AML-193 (cell line): ENCODE results near the gene NUBPL.
"Not testable (repeated sequence)": the region's sequence is repeated elsewhere in the genome, so short reads cannot be mapped to it uniquely, and the experiment has no call there.

ENCODE experiments used
- DNase-seq, 2 experiments: peaks; one replicate each; lab custom pipeline; 2025; lab: John Stamatoyannopoulos, UW

The NUBPL gene

GRCh38 chr14:31880935-31881334 lies 319.7 kb downstream of the NUBPL start:
- no peak for DNase-seq

GRCh38 chr14:31881531-31882310 lies 320.5 kb downstream of the NUBPL start:
- DNase-seq: no peak

GRCh38 chr14:31884238-31884637 lies 323.0 kb downstream of the NUBPL start:
- no peak for DNase-seq

- DNase-seq: no peak
Observed at GRCh38 chr14:31884776-31885379, 323.7 kb downstream of the NUBPL start.

- DNase-seq: no peak
Observed at GRCh38 chr14:31886156-31886835, 325.1 kb downstream of the NUBPL start.

- DNase-seq: no peak
Observed at GRCh38 chr14:31887929-31888580, 326.9 kb downstream of the NUBPL start.

GRCh38 chr14:31889297-31889696 lies 328.1 kb downstream of the NUBPL start:
- DNase-seq: no peak

- not testable (repeated sequence) for DNase-seq
Observed at GRCh38 chr14:31890202-31890601, 329.0 kb downstream of the NUBPL start.

GRCh38 chr14:31893221-31893757 lies 332.1 kb downstream of the NUBPL start:
- DNase-seq: no peak

- no peak for DNase-seq
Observed at GRCh38 chr14:31894351-31894750, 333.1 kb downstream of the NUBPL start.

GRCh38 chr14:31895206-31895605 lies 334.0 kb downstream of the NUBPL start:
- DNase-seq: no peak

GRCh38 chr14:31895646-31896045 lies 334.4 kb downstream of the NUBPL start:
- no peak for DNase-seq

- DNase-seq: peak in 1 of 2 experiments; percentile 12
Observed at GRCh38 chr14:31897581-31898186, 336.5 kb downstream of the NUBPL start.

- no peak for DNase-seq
Observed at GRCh38 chr14:31898838-31899528, 337.8 kb downstream of the NUBPL start.

GRCh38 chr14:31902002-31902401 lies 340.8 kb downstream of the NUBPL start:
- DNase-seq: no peak

- DNase-seq: no peak
Observed at GRCh38 chr14:31902945-31903646, 341.9 kb downstream of the NUBPL start.

- DNase-seq: no peak
Observed at GRCh38 chr14:31909977-31910376, 348.8 kb downstream of the NUBPL start.
